Activated CD4-positive, alpha-beta T cell treated with anti-CD3 and anti-CD28 coated beads for 24 hours (primary cell): Measurements from ENCODE around the gene GNS.

Experiments
- DNase-seq, 2 donors: peaks; one replicate each; pipeline ENCODE4 v3.0.0-alpha.2; 2020; ENCODE audit warnings: low read depth in 2 of 2

The GNS gene

GRCh38 chr12:64735442-64735841 lies 23.8 kb downstream of the GNS start:
- DNase-seq: no peak

- DNase-seq: no peak
Observed at GRCh38 chr12:64733857-64734256, 25.3 kb downstream of the GNS start.

- no peak for DNase-seq
Observed at GRCh38 chr12:64731683-64732082, 27.5 kb downstream of the GNS start.

GRCh38 chr12:64730588-64730969 lies 28.6 kb downstream of the GNS start:
- DNase-seq: no peak

GRCh38 chr12:64729909-64730587 lies 29.2 kb downstream of the GNS start:
- DNase-seq: no peak

GRCh38 chr12:64724201-64724745 lies 34.9 kb downstream of the GNS start:
- no peak for DNase-seq

- DNase-seq: no peak
Observed at GRCh38 chr12:64723630-64724029, 35.6 kb downstream of the GNS start.

GRCh38 chr12:64722835-64723234 lies 36.4 kb downstream of the GNS start:
- no peak for DNase-seq

GRCh38 chr12:64720884-64721283 lies 38.3 kb downstream of the GNS start:
- DNase-seq: no peak

- no peak for DNase-seq
Observed at GRCh38 chr12:64718649-64719048, 40.6 kb downstream of the GNS start.

- no peak for DNase-seq
Observed at GRCh38 chr12:64716839-64717455, 42.3 kb downstream of the GNS start.

GRCh38 chr12:64716371-64716770 lies 42.8 kb downstream of the GNS start:
- DNase-seq: no peak

GRCh38 chr12:64714551-64714968 lies 44.6 kb downstream of the GNS start:
- DNase-seq: no peak

GRCh38 chr12:64713376-64713775 lies 45.8 kb downstream of the GNS start:
- DNase-seq: no peak

- no peak for DNase-seq
Observed at GRCh38 chr12:64709429-64709828, 49.8 kb downstream of the GNS start.

- DNase-seq: no peak
Observed at GRCh38 chr12:64707926-64708325, 51.3 kb downstream of the GNS start.

- DNase-seq: no peak
Observed at GRCh38 chr12:64707362-64707761, 51.8 kb downstream of the GNS start.

- DNase-seq: no peak
Observed at GRCh38 chr12:64706857-64707256, 52.3 kb downstream of the GNS start.

- no peak for DNase-seq
Observed at GRCh38 chr12:64706306-64706705, 52.9 kb downstream of the GNS start.

- DNase-seq: no peak
Observed at GRCh38 chr12:64701283-64701682, 57.9 kb downstream of the GNS start.

- no peak for DNase-seq
Observed at GRCh38 chr12:64700532-64700931, 58.7 kb downstream of the GNS start.

GRCh38 chr12:64699504-64700115 lies 59.6 kb downstream of the GNS start:
- DNase-seq: no peak
